HUES6 (cell line): Measurements from ENCODE around the gene RBM38.

ENCODE experiments used
- H3K27ac ChIP-seq: 2 replicates; pipeline ENCODE4 v1.7.0; 2013; ENCODE audit warnings: low read depth, mild to moderate bottlenecking, low read length, inconsistent platforms
- H3K27me3 ChIP-seq: 2 replicates; pipeline ENCODE4 v1.6.1; 2013; ENCODE audit warnings: low read length; ENCODE audit not compliant: control insufficient read depth, insufficient read depth
- H3K36me3 ChIP-seq: 2 replicates; pipeline ENCODE4 v1.6.1; 2013; ENCODE audit warnings: low read length; ENCODE audit not compliant: control insufficient read depth, insufficient read depth
- H3K4me1 ChIP-seq: 2 replicates; pipeline ENCODE4 v1.6.1; 2013; ENCODE audit warnings: low read length; ENCODE audit not compliant: control insufficient read depth, insufficient read depth
- H3K4me3 ChIP-seq: 2 replicates; pipeline ENCODE4 v1.5.1; 2013; ENCODE audit warnings: low read depth, low read length
- H3K9ac ChIP-seq: one replicate; pipeline ENCODE4 v1.6.1; 2013; ENCODE audit warnings: mild to moderate bottlenecking, low read length
- H3K9me3 ChIP-seq: 2 replicates; pipeline ENCODE4 v1.6.1; 2013; ENCODE audit warnings: low read depth, low read length; ENCODE audit not compliant: control insufficient read depth, insufficient read depth

Gene RBM38

GRCh38 chr20:57384953-57385761 is 6.0 kb upstream of the RBM38 start:
- H3K36me3 ChIP-seq, result peaks cover 16% of the 10 kb centered on the region
- peaks cover 8% of the 10 kb centered on the region for H3K4me1 ChIP-seq
- H3K27ac ChIP-seq, result no peak overlapping the region
- no peak overlapping the region for H3K9ac ChIP-seq
- no peak overlapping the region for H3K4me3 ChIP-seq
- H3K27me3 ChIP-seq, result no peaks in the 10 kb centered on the region
- no peaks in the 10 kb centered on the region for H3K9me3 ChIP-seq

- Histone ChIP-seq H3K36me3 (peaks cover 9% of the 10 kb centered on the region; the same call in 1 of the 2 replicates), H3K9me3 (no peaks in the 10 kb centered on the region), H3K27ac (no peak overlapping the region), H3K27me3 (no peaks in the 10 kb centered on the region), H3K9ac (no peak overlapping the region), H3K4me3 (no peak overlapping the region), H3K4me1 (peaks cover 16% of the 10 kb centered on the region)
These were observed 5.3 kb upstream of the RBM38 start for GRCh38 chr20:57385940-57386339.

GRCh38 chr20:57386762-57387161 is 4.4 kb upstream of the RBM38 start:
- Histone ChIP-seq H3K9ac (no peak overlapping the region), H3K36me3 (peaks cover 8% of the 10 kb centered on the region; the same call in 1 of the 2 replicates), H3K4me3 (no peak overlapping the region), H3K9me3 (no peaks in the 10 kb centered on the region), H3K27ac (no peak overlapping the region), H3K27me3 (no peaks in the 10 kb centered on the region), H3K4me1 (peaks cover 16% of the 10 kb centered on the region)

GRCh38 chr20:57387463-57387862 is 3.7 kb upstream of the RBM38 start:
- H3K4me3 ChIP-seq, result no peak overlapping the region
- no peaks in the 10 kb centered on the region for H3K9me3 ChIP-seq
- H3K27me3 ChIP-seq, result no peaks in the 10 kb centered on the region
- no peak overlapping the region for H3K9ac ChIP-seq
- H3K27ac ChIP-seq, result no peak overlapping the region
- H3K36me3 ChIP-seq, result peaks cover 8% of the 10 kb centered on the region; the same call in 1 of the 2 replicates
- peaks cover 21% of the 10 kb centered on the region for H3K4me1 ChIP-seq

GRCh38 chr20:57387945-57388371 is 3.2 kb upstream of the RBM38 start:
- Histone ChIP-seq H3K36me3 (peaks cover 13% of the 10 kb centered on the region), H3K4me3 (no peak overlapping the region), H3K4me1 (peaks cover 26% of the 10 kb centered on the region), H3K27ac (no peak overlapping the region), H3K27me3 (no peaks in the 10 kb centered on the region), H3K9me3 (no peaks in the 10 kb centered on the region), H3K9ac (no peak overlapping the region)

- Histone ChIP-seq H3K4me1 (peaks cover 36% of the 10 kb centered on the region), H3K27me3 (no peaks in the 10 kb centered on the region), H3K9ac (peak overlapping the region; percentile 80), H3K4me3 (peak overlapping the region; percentile 65), H3K9me3 (no peaks in the 10 kb centered on the region), H3K27ac (peak overlapping the region; percentile 23; the same call in 1 of the 2 replicates), H3K36me3 (peaks cover 24% of the 10 kb centered on the region)
These were observed 2.1 kb upstream of the RBM38 start for GRCh38 chr20:57388953-57389694.

GRCh38 chr20:57389695-57390603 is 1.2 kb upstream of the RBM38 start:
- H3K27ac ChIP-seq, result peak overlapping the region; percentile 42; the same call in 1 of the 2 replicates
- H3K4me3 ChIP-seq, result peak overlapping the region; percentile 65
- H3K9ac ChIP-seq, result peak overlapping the region; percentile 80
- H3K27me3 ChIP-seq, result no peaks in the 10 kb centered on the region
- H3K9me3 ChIP-seq, result no peaks in the 10 kb centered on the region
- peaks cover 39% of the 10 kb centered on the region for H3K4me1 ChIP-seq
- H3K36me3 ChIP-seq, result peaks cover 24% of the 10 kb centered on the region

- peaks cover 34% of the 10 kb centered on the region for H3K36me3 ChIP-seq
- H3K4me1 ChIP-seq, result peaks cover 49% of the 10 kb centered on the region
- H3K4me3 ChIP-seq, result peak overlapping the region; percentile 88
- no peak overlapping the region for H3K27ac ChIP-seq
- H3K27me3 ChIP-seq, result no peaks in the 10 kb centered on the region
- peak overlapping the region; percentile 83 for H3K9ac ChIP-seq
- H3K9me3 ChIP-seq, result no peaks in the 10 kb centered on the region
These were observed 474 bp downstream of the RBM38 start for GRCh38 chr20:57391439-57392301.

- peak overlapping the region; percentile 88 for H3K4me3 ChIP-seq
- peak overlapping the region; percentile 69 for H3K9ac ChIP-seq
- no peaks in the 10 kb centered on the region for H3K27me3 ChIP-seq
- no peaks in the 10 kb centered on the region for H3K9me3 ChIP-seq
- no peak overlapping the region for H3K27ac ChIP-seq
- H3K36me3 ChIP-seq, result peaks cover 45% of the 10 kb centered on the region
- peaks cover 53% of the 10 kb centered on the region for H3K4me1 ChIP-seq
These were observed 1.5 kb downstream of the RBM38 start for GRCh38 chr20:57392512-57393271.
